Stimulated activated CD8-positive, alpha-beta memory T cell treated with anti-CD3 and anti-CD28 coated beads, Interleukin-12 subunit alpha, Interleukin-12 subunit beta, amount 100 ng/mL, for 4 hours (primary cell): ENCODE results near the gene CCDC116.
"Not testable (repeated sequence)": the region's sequence is repeated elsewhere in the genome, so short reads cannot be mapped to it uniquely, and the experiment has no call there.

Experiments
- DNase-seq: peaks from one replicate; pipeline ENCODE4 v3.0.0-alpha.2; 2020; ENCODE audit warnings: low read depth

The CCDC116 gene

DNA sequence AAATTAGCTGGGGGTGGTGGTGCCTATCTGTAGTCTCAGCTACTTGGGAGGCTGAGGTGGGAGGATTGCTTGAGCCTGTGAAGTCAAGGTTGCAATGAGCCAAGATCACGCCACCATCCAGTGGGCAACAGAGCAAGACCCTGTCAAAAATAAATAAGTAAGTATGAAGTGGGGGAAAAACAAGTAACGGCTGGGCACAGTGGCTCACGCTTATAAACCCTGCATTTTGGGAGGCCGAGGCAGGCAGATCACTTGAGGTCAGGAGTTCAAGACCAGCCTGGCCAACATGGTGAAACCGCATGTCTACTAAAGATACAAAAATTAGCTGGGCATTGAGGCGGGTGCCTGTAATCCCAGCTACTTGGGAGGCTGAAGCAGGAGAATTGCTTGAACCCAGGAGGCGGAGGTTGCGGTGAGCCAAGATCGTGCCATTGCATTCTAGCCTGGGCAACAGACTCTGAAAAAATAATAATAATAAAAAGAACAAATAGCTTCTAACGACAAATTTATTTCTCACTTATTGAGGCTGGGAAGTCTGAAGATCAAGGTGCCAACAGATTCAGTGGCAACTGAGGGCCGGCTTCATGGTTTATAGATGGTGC lies 22.9 kb upstream of the CCDC116 start:
- DNase-seq = not testable (repeated sequence)

DNA sequence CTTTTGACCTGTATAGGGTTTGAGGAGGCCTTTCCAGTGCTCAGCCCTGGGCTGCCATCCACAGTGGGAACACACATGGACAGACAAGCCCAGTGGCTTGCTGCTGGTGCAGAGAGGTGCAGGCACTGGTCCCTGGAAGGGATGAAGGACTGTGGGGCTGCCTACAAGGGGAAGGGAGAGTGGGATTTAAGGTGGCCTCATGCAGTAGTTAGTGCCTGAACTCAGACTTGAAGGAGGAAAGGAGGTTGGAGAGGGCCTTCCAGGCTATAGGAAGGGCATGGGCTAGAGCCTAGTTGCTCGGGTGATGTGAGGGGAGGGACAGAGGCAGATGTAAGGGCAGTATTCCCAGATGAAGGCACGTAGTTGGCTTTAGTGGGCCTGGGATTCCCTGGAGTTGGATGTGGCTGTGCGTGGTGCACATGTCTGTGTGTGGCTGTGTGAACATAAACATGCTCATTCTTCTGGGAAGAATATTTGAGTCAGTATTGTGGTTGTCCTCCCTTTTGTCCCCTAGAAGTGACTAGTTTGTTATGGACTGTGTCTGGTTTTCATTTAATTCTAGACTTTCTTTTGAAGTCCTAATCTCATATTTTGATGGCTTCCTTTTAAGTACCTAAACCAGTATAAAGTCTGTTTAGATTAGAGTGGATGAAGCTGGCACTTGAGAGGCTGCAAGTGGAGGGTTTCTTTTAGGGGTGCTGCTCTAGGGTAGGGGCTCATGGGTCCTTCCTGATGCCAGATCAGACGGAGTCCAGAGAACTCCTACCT lies 21.2 kb upstream of the CCDC116 start:
- no peak for DNase-seq

GRCh38 chr22:21612858-21613257 lies 19.7 kb upstream of the CCDC116 start:
- no peak for DNase-seq

GRCh38 chr22:21613553-21614233 lies 18.9 kb upstream of the CCDC116 start:
- DNase-seq = no peak

DNA sequence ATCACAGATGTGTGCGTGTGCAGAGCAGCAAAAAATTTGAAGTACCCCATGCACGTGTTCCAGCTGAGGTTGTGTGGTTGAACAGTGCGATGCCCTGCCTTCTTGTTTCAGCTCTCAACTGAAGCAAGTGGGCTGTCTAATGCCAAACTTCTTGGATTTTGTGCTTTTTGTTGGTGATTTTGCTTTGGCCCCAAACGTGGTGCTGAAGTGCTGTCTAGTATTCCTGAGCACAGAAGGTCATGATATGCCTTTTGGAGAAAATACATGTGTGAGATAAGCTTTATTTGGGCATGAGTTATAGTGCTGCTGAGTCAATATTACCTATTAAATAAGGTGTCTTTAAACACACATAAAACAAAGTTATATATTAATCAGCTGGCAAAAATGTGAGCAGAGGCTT lies 16.8 kb upstream of the CCDC116 start:
- DNase-seq = no peak

DNA sequence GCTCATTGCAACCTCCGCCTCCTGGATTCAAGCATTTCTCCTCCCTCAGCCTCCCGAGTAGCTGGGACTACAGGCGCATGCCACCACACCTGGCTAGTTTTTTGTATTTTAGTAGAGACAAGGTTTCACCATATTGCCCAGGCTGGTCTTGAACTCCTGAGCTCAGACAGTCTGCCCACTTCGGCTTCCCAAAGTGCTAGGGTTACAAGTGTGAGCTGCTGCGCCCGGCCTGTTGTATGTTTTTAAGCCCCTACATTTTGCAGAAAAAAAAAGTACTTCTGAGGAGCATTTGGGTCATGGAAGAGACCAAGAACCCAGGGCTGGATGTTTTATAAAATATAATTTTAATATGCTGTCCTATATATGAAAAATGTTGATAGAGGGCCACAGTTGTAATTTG lies 15.2 kb upstream of the CCDC116 start:
- not testable (repeated sequence) for DNase-seq

DNA sequence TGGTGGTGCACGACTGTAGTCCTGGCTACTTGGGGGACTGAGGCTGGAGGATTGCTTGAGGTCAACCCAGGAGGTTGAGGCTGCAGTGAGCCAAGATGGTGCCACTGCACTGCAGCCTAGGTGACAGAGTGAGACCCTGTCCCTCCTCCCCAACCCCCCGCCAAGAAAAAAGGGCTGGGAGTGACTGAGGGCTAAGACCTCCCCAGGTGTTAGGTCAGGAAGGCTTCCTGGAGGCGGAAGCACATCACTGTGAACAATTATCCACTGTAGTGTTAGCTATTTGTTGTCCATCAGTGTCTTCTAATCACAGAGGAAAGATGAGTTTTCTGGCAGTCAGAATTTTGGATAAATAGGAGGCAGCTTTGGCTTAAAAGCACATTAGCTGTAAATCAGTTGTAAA lies 11.5 kb upstream of the CCDC116 start:
- DNase-seq = no peak

DNA sequence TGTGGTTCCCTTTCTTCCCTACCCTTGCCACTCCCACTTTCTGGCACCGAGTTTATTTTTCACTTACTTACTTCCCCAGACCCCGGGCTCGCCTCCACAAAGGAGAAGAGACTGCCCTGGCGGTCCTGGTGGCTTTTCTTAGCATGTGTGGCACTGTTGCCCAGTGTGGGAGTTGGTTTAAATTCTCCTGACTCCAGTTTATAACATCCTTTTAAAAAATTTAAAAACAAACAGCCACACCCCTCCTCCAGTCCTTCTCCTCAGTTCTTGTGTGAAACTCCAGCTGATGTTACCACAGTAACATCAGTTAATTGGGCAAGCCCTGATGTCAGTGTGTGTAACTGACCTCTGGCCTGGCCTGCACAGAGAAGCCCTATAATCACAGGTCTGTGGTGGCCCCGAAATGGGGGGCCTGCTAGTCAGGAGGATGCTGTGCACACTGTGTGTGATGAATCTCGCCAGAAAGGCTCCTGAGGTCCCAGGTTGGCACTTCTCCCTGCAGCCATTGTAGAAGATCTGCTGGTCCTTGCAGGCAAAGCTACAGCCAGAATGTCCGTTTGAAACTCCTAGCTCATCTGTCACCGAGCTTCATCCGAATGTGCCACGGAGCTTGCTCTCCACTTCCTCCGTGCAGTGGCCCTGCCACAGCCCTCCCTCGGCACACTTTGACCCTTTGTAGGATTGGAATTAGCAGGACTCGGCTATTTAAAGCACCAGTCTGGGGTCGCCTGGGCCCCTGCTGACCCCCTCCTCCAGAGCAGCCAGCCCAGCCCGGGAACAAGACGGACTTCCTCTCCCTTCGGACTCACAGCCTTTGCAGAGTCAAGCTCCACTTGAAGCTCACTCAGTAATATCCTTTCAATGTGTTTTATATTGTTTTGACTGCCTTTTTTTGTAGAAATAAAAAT lies 10.3 kb upstream of the CCDC116 start:
- DNase-seq = no peak

DNA sequence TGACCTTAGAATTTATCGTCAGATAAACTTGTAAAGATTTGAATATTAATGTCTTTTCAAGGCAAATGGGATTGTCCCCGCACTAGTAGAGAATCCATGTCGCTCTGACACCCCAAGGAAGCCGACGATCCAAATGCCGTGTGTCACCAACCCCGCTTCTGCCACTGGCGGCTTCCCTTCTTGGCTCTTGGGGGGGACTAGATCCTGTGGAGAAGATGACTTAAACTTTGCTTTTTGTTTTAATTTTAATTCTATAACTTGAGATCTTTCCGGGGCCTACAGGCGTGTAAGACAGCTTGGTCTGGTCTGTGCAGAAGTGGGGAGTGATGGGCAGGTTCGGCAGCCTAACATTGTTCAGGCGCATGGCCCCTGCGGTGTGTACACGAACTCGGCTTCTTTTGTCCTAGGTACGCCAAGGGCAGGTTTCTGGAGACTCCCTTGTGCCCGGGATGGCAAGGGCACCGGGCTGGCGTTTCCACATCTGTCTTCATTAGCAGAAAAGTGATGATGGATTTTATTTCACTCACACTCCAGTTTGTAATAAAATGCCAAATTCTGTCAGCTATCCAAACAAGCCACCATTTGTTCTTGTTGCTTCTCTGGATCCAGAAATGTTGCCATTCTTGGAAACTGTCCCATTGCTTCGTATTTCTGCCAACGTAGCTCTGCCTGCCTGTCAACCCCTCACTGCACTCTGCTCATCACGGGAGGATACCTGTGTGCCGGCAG lies 9.5 kb upstream of the CCDC116 start:
- DNase-seq = no peak

GRCh38 chr22:21623648-21623970 lies 9.0 kb upstream of the CCDC116 start:
- DNase-seq = no peak

GRCh38 chr22:21624120-21624879 lies 8.3 kb upstream of the CCDC116 start:
- no peak for DNase-seq

- no peak for DNase-seq
These were observed 7.4 kb upstream of the CCDC116 start for GRCh38 chr22:21624880-21625791.

GRCh38 chr22:21626073-21626734 lies 6.4 kb upstream of the CCDC116 start:
- no peak for DNase-seq

DNA sequence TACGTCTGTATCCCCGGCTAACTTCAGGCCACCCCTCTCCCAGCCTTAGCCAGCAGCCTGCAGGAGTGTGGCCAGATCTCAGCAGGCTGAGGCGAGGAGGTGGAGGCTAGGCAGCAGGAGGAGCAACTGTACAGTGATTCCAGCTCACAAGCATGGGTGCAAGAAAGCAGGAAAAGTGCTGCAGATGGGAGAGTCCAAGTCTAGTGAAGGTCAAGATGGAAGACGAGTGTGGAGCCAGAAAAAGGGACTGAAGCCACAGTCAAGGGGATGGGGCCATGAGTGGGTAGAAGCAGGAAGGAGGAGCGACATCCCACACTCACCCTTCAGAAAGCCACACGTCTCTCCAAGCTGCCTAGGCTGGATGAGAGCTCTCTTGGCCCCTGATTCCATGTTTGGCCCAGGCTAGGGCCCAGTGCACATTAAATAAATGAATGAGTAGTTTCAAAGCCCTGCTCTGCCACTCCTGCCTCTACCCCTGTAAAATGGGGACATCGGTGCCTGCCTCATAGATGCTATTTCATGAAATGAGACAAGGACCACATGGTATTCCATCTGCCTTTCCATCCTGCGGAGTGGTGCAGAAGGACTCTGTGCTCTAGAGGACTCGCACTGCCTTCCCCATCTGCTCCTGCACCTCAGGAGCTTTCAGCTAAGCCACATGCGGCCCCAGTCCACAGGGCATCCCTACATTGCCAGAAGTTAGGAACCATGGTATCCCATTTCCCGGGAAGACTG lies 5.7 kb upstream of the CCDC116 start:
- no peak for DNase-seq

GRCh38 chr22:21628386-21629254 lies 3.9 kb upstream of the CCDC116 start:
- no peak for DNase-seq

DNA sequence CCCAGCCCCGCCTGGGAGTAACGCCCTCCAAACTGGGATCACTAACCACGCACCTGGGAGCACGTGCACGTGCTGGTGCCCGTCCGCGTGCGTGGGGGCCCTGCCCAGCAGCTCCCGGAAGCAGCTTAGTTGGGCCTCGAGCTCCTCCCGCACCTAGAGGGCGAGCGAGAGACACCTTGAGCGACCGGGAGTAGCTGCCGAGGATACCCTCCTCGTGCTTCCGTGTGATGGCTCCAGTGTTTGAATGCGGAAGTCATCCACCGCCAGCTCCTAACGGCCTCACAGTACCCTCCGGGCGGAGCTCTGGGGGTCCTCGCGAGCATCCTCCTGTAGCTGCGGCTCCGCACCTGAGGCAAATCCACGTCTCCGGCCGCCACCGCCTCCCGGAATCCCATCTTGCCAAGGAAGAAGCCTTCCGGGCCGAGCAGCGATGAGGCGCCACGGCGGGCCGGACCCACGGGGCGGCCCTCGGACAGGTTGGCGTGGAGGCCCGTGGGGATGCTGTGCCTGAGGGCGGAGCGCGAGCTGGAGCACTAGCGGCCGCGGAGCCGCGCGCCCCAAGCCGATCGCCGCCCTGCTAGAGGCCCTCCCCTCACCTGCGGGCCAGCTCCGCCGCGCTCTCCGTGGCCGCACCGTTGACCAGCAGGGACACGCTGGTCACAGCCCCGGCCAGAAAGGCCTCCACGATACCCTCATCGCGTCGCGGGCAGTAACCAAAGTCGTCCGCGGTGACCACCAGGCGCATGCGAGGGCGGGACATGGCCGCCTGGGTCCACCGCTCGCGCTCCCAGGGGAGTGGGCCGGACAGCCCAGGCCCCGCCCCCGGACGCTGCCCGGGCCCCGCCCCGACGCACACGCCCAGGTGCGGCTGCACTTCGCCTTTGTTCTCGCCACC lies 3.1 kb upstream of the CCDC116 start, which contains the start of gene YDJC:
Gene YDJC, minus strand, starts transcription at position 768 of the 895 bp plus-strand sequence. Its CDS starts 8 bp downstream, at position 760.
- DNase-seq = peak; percentile 88
